ENCODE results near the gene HSD17B13.
"Not testable (repeated sequence)": the region's sequence is repeated elsewhere in the genome, so short reads cannot be mapped to it uniquely, and the experiment has no call there.

Gene HSD17B13

GRCh38 chr4:87315000-87315399 lies 7.7 kb downstream of the HSD17B13 start:
- not testable (repeated sequence) for DNase-seq

GRCh38 chr4:87313756-87314155 lies 8.9 kb downstream of the HSD17B13 start:
- DNase-seq, result no peak

- DNase-seq, result no peak
Observed at GRCh38 chr4:87311684-87312083, 11.0 kb downstream of the HSD17B13 start.

GRCh38 chr4:87310691-87311335 lies 11.9 kb downstream of the HSD17B13 start:
- DNase-seq, result no peak

- DNase-seq, result no peak
Observed at GRCh38 chr4:87309625-87310024, 13.1 kb downstream of the HSD17B13 start.

GRCh38 chr4:87306056-87306455 lies 16.6 kb downstream of the HSD17B13 start:
- no peak for DNase-seq

GRCh38 chr4:87305562-87305961 lies 17.1 kb downstream of the HSD17B13 start:
- DNase-seq, result no peak

- DNase-seq, result peak; percentile 57
Observed at GRCh38 chr4:87304745-87305432, 17.8 kb downstream of the HSD17B13 start.

GRCh38 chr4:87299898-87300297 lies 22.8 kb downstream of the HSD17B13 start:
- DNase-seq, result no peak

- no peak for DNase-seq
Observed at GRCh38 chr4:87298362-87298761, 24.3 kb downstream of the HSD17B13 start.

GRCh38 chr4:87294911-87295310 lies 27.8 kb downstream of the HSD17B13 start:
- not testable (repeated sequence) for DNase-seq

- not testable (repeated sequence) for DNase-seq
Observed at GRCh38 chr4:87293889-87294288, 28.8 kb downstream of the HSD17B13 start.

GRCh38 chr4:87286970-87287369 lies 35.7 kb downstream of the HSD17B13 start:
- DNase-seq, result no peak

- not testable (repeated sequence) for DNase-seq
Observed at GRCh38 chr4:87284268-87284667, 38.4 kb downstream of the HSD17B13 start.

GRCh38 chr4:87283151-87283550 lies 39.5 kb downstream of the HSD17B13 start:
- no peak for DNase-seq

GRCh38 chr4:87281603-87282002 lies 41.1 kb downstream of the HSD17B13 start:
- DNase-seq, result no peak

- no peak for DNase-seq
Observed at GRCh38 chr4:87278335-87278794, 44.3 kb downstream of the HSD17B13 start.

- DNase-seq, result no peak
Observed at GRCh38 chr4:87275311-87275710, 47.4 kb downstream of the HSD17B13 start.

- no peak for DNase-seq
Observed at GRCh38 chr4:87274803-87275202, 47.9 kb downstream of the HSD17B13 start.

- DNase-seq, result no peak
Observed at GRCh38 chr4:87274327-87274726, 48.4 kb downstream of the HSD17B13 start.

GRCh38 chr4:87270825-87271224 lies 51.9 kb downstream of the HSD17B13 start:
- no peak for DNase-seq

GRCh38 chr4:87270144-87270543 lies 52.5 kb downstream of the HSD17B13 start:
- peak; percentile 7 for DNase-seq

GRCh38 chr4:87268411-87268810 lies 54.3 kb downstream of the HSD17B13 start:
- no peak for DNase-seq

GRCh38 chr4:87266986-87267385 lies 55.7 kb downstream of the HSD17B13 start:
- DNase-seq, result no peak

GRCh38 chr4:87262886-87263285 lies 59.8 kb downstream of the HSD17B13 start:
- no peak for DNase-seq

All from NCI-H226 (cell line).